ENCODE results near the gene ADNP2.

Gene ADNP2

GRCh38 chr18:80107426-80107825, 1.6 kb upstream of the ADNP2 start:
- no peak for DNase-seq (ENCODE audit: low read depth in 2 of 2)

GRCh38 chr18:80108121-80108536, 933 bp upstream of the ADNP2 start:
- DNase-seq (ENCODE audit: low read depth in 2 of 2): no peak

DNA sequence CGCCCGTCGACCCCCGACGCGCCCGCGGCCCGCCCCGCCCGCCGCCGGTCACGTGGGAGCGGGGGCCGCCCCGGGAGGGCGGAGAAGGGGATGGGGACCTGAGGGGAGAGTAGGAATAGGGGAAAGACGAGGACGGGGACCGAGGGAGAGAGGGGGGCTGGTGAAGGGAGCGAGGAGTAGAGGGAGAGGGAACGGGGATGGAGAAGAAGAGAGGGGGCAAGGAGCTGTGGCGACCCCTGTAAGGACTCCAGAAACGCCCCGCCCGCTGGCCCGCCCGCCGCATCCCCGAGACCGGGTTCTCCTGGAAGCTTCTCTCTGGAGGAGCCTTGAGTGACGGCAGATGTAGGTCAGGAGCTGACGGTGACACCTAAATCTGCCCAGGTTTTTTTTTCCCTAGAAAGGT, 615 bp downstream of the ADNP2 start:
- DNase-seq (ENCODE audit: low read depth in 2 of 2): no peak

DNA sequence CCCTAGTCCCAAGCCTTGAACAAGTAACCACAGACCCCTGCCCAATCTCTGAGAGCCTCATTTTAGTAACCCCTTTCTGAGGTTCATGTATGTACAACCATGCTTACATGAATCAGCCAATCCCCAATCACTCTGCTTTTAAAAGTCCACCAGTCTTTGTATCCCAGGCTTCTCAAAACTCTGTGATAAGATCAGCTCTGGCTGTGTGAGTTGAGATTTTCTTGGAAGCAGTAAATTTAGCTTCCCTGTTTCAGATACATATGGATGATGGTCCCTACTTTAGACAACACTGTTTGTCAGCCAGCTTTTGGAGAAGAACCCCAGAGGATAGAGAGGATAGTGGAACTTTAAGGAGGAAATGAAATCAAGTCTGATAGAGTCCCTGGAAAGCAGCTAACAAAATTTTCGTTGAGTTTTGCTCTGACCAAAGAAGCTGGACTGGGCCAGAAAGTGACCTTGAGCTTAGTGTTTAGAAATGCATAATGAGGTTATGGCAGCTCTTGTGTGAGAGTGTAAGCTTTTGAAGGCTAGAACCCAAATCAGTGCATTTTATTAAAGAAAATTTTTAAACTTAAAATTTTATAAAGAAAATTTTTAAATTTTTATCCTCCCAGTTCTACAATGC, 3.7 kb downstream of the ADNP2 start:
- DNase-seq (ENCODE audit: low read depth in 2 of 2): no peak

DNA sequence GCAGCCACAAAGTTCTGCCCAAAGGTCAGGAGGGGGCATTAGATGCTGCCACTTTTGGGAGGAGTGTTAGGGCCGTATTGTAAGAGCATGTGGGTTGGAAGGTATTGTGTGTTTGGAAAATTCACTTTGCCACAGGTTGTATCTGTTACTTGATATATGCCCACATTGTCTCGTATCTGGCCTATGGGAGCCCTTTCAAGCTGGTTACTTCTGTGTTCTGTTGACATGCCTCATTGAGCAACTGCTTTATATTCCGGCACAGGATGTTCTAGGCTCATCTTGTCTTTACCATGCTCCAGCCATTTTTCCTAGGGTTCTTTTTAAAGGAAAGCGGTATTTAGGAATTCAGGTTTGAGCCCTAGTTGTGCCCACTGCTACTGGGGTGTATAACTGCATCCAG, 6.0 kb downstream of the ADNP2 start:
- no peak for DNase-seq (ENCODE audit: low read depth in 2 of 2)

DNA sequence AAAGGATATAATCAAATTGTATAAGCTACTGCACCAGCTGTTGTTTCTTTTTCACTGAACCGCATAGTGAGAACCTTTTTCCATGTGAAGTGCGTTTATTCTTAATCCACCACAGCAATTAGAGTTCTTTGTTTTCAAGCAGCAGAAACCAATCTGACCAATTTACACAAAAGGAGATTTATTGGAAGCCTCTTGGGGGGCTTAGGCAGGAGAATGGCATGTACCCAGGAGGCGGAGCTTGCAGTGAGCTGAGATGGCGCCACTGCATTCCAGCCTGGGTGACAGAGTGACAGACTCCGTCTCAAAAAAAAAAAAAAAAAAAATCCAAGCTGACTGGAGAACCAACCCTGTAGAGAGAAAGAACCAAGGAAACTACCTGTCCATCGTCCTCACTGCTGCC, 10.0 kb downstream of the ADNP2 start:
- no peak for DNase-seq (ENCODE audit: low read depth in 2 of 2)

DNA sequence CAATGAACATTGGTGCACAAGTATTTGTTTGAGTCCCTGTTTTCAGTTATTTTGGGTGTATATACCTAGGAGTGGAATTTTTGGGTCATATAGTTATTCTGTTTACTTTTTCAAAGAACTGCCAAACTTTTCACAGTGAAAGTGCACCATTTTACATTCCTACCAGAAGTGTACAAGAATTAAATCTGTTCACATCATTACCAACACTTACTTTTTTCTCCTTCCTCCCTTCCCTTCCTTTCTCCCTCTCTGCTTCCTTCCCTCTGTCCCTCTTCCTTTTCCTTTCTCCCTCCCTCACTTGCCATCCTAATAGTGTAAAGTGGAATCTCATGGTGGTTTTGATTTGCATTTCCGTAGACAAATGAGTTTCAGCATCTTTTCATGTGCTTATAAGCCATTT, 11.9 kb downstream of the ADNP2 start:
- no peak for DNase-seq (ENCODE audit: low read depth in 2 of 2)

- no peak for DNase-seq (ENCODE audit: low read depth in 2 of 2)
These were observed 15.1 kb downstream of the ADNP2 start for GRCh38 chr18:80124131-80124530.

DNA sequence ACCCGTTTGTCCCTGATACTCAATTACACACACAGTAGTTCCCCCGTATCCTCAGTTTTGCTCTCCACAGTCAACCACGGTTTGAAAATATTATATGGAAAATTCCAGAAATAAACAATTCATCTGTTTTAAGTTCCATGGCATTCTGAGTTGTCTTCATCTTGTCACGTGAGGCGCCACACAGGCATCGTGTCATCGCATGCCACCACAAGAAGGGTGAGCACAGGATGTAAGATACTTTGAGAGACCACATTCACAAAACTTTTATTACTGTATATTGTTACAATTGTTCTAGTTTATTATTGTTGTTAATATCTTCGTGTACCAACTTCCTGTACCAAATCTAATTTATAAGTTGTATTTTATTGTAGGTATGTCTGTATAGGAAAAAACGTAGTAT, 17.7 kb downstream of the ADNP2 start:
- DNase-seq (ENCODE audit: low read depth in 2 of 2): no peak

DNA sequence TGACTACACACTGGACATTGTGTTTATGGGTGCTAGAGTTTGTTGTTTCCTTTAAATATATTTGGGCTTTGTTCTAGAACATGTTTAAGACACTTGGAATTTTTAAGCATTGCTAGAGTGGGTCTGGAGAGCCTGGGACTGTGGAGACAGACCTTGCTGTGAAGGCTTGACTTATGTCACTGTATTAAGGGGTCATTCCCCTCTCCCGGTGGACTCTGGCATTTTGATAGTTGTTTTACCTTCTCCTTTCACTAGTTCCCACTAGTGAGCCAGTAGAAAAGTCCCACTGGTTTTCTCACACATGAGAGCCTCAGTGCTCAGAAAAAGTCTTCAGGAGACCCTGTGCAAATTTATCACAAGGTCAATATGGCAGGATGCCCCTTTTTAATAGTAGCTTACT, 18.6 kb downstream of the ADNP2 start:
- DNase-seq (ENCODE audit: low read depth in 2 of 2): no peak

DNA sequence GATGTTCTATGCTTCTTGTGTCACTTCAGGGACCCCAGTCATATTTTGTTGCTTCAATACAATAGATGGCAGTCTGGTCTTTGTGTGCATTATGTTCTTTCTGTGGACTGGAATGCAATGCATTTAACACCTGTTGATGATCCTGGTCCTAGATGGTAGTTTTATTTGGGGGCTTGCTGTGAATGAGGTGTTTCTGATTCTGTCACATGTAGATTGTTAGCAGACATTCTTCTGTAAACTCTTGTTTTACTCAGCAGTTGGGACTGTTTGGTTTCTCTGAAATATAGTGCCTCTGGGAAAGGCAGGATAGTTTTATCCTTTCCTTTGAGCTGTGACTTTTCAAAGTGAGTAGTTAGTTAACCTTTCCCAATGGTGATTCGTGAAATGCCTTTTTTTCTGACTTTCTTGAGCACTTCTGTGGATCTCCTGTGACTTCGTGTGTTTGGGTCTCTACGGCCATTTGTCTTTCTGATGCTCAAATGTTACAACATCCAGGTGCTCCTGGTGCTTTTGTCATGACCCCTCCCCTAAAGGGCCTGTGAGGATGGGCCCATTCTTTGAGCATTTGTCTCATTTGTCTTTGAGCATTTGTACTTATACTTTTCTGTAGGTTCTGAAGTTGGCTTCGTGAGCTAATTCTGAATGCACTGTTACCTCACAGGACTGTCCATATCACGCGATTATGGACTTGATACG, 20.8 kb downstream of the ADNP2 start:
- no peak for DNase-seq (ENCODE audit: low read depth in 2 of 2)

DNA sequence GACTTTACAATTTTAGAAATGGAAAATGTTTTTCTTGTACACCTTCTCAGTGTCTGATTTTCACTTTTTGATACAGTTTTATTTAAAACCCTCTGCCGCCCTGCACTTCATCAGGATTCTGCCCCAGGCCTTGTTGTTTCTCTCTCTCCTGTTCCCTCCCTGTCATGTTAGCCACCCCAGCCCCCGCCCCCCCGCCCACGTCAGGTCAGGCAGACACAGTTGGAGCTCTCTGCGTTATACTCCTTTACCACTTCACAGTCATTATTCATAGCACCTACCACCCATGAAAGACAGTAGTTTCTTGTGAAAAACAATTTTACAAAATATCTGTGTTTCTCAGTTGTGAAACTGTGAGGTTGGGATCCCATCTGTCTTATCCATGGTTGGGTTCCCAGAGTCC, 21.5 kb downstream of the ADNP2 start:
- DNase-seq (ENCODE audit: low read depth in 2 of 2): no peak

DNA sequence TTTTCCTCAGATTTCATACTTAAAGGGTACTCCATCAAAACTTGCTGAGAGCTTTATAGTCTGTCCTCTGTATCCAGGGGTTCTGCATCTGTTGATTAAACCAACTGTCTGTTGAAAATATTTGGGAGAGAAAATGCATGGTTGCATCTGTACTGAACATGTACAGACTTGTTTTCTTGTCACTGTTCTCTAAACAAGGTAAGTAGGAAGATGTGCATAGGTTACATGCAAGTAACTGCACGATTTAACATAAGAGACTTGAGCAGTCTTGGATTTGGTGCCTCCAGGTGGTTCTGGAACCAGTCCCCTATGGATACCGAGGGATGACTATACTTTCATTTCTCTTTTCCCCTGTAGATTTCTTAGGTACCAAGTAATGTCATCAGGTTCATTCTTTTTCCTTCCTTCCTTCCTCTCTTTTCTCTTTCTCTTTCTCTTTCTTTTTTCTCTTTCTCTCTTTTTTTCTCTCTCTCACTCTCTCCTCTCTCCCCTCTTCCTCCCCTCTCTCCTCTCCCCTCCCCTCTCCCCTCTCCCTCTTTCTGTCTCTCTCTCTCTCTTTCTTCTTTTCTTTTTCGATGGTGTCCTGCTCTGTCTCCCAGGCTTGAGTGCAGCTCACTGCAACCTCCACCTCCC, 23.2 kb downstream of the ADNP2 start:
- DNase-seq (ENCODE audit: low read depth in 2 of 2): no peak

DNA sequence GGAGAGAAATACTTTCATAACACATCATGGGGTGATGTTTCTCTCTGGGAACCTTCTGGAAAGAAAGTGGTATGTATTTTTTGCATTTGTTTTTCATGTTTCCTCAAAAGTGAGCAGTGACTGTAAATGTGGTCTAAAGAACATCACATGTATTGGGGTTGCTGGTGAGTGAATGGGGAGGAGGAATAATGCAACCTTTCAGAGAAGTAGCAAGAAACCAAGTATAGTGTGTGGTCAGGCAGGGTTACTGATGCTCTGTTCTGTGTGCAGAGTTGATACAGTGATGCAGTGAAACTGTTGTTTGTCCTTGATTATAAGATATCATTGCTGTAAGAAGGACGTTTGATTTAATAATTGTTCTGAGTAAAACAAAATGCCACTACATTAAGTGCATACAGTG, 24.1 kb downstream of the ADNP2 start:
- no peak for DNase-seq (ENCODE audit: low read depth in 2 of 2)

DNA sequence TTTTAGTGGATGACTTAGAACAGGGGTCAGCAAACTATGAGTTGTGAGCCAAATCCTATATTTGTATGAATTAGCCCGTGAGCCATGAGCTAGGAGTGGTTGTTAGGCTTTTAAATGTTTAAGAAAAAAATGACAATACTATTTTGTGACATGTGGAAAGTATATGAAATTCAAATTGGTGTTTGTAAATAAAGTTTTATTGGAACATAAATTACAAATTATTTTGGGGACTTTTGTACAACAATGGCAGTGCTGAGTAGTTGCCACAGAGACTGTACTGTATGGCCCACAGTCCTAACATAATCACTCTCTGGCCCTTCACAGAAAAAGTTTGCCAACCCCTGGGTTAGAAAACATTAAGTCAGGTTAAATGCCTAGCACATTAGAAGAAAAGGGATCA, 26.1 kb downstream of the ADNP2 start:
- DNase-seq (ENCODE audit: low read depth in 2 of 2): no peak

GRCh38 chr18:80136679-80137078, 27.6 kb downstream of the ADNP2 start:
- no peak for DNase-seq (ENCODE audit: low read depth in 2 of 2)

- DNase-seq (ENCODE audit: low read depth in 2 of 2): no peak
These were observed 28.1 kb downstream of the ADNP2 start for GRCh38 chr18:80137137-80137536.

DNA sequence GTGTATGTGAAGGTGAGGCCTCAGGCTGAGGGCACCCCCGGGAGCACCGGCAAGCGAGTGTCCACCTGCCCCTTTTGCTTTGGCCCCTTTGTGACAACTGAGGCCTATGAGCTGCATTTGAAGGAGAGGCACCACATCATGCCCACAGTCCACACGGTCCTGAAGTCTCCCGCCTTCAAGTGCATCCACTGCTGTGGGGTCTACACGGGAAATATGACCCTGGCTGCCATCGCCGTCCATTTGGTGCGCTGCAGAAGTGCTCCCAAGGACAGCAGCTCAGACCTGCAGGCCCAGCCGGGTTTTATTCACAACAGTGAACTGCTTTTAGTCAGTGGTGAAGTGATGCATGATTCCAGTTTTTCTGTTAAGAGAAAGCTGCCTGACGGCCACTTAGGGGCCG, 28.9 kb downstream of the ADNP2 start:
- no peak for DNase-seq (ENCODE audit: low read depth in 2 of 2)

DNA sequence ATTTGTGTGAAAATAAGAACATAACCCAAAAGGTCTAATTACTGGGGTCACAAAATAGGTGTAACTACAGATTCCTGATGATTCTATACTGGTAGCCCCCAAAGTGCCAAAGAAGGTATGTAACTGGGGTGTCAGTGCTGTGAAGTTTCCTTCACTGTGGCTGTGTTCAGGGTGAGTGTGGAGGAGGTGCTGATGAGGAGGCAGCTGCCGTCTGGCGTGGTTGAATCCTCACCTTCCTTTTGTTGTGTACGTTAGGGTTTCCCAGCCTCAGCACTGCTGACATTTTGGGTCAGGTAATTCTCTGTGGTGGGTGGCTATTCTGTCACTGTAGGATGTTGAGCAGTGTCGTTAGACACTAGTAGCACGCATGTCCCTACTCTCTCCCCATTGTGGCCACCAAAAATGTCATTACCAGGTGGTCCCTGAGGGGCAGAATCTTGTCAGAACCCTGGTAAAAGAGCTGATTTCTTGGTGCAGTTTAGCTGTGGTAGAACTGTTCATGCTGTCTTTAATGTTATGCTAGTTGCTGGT, 31.5 kb downstream of the ADNP2 start:
- DNase-seq (ENCODE audit: low read depth in 2 of 2): no peak

- no peak for DNase-seq (ENCODE audit: low read depth in 2 of 2)
These were observed 34.8 kb downstream of the ADNP2 start for GRCh38 chr18:80143881-80144280.

DNA sequence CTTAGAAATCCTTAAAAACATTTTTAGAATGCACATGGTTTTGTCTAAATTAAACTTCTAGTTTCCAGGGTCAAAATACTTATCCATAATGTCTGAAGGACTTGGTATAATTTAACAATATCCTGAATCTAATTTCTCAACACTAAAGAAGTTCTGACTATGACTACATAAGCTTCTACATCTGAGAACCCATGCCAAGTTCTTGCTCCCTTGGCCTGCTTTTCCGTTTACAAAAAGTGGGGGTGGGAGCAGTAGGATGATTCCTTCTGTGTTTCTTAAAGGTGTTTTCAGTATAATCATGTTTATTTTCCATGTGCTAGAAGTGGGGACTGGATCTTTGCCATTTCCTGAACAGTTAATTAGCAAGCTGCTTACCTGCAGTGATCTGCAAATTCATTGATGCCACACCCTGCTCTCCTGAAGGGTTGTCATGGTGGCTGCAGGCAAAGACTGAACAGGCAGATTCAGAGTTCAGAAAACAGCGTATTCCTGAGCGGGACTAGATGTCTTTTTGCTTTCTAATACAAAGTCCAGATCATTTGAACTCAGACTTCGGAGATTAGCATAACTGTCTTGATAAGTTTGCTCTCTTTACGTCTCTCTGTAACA, 36.2 kb downstream of the ADNP2 start:
- no peak for DNase-seq (ENCODE audit: low read depth in 2 of 2)

GRCh38 chr18:80147037-80147417, 38.0 kb downstream of the ADNP2 start:
- DNase-seq (ENCODE audit: low read depth in 2 of 2): no peak
